HG03571 (cell line): ENCODE results near the gene MANEAL.
A peak's percentile ranks its signal among the peaks of the same experiment; 100 is the strongest.
"Not testable (repeated sequence)": the region's sequence is repeated elsewhere in the genome, so short reads cannot be mapped to it uniquely, and the experiment has no call there.

Experiments
- ATAC-seq: cut with Tn5 transposase; IDR thresholded peaks from one replicate; pipeline ENCODE4 v1.9.1; 2021; ENCODE audit not compliant: unreplicated experiment

MANEAL gene

DNA sequence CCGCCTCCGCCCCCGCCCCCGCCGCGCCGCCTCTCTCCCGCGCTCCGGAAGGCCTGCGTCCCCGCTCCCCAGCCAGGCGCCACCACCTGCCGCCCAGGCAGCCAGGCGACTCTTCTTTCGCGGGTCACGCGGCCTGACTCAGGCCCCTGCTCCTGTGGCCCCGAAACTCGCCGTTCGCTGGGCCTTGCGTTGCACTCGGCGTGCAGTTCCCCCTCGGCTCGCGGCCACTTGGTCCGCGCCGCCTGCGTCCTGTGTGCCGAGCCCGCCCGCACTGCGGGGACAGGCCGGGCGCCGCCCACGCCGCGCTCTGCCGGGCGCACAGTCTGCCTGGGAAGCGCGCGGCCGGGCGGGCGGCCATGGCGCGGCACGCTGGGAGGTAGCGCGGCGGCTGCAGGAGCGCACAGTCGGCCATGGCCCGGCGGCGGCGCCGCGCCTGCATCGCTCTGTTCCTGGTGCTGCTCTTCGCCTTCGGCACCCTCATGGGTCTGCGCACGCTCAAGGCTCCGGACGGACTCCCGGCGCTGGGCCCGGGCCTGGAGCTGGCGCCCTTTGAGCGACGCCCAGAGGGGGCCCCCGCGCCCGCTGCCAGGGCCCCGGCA is at the start of gene MANEAL:
TSS of gene MANEAL (plus strand) at position 75 of the 599 bp plus-strand sequence. CDS start at position 411, 336 bp downstream.
- peak; percentile 46 for ATAC-seq

GRCh38 chr1:37746806-37747205 is 46.8 kb upstream of the MANEAL start:
- no peak for ATAC-seq

- ATAC-seq, result no peak
Observed at GRCh38 chr1:37748565-37748964, 45.1 kb upstream of the MANEAL start.

DNA sequence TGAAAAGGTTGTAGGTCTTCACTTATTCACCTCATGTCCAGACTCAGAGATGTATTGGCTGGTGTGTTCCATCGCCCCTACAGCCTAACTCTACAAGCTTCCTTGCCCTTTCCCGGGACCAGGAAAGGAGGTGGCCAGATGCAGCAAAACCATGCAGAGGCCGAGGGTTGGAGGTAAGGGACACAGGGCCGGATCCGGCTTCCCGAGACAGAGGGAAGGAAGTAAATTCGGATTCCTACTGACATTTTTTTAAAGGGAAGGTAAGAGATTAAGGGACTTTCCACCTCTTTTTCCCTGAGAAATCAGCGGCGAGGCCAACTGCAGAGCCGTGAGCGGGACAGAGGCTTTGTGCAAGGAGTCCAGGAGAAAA is 41.4 kb upstream of the MANEAL start:
- no peak for ATAC-seq

- ATAC-seq, result no peak
Observed at GRCh38 chr1:37752583-37753471, 40.8 kb upstream of the MANEAL start.

GRCh38 chr1:37753473-37754321 is 40.0 kb upstream of the MANEAL start:
- ATAC-seq, result no peak

GRCh38 chr1:37755290-37755689 is 38.4 kb upstream of the MANEAL start:
- no peak for ATAC-seq

- ATAC-seq, result no peak
Observed at GRCh38 chr1:37755951-37756560, 37.6 kb upstream of the MANEAL start.

DNA sequence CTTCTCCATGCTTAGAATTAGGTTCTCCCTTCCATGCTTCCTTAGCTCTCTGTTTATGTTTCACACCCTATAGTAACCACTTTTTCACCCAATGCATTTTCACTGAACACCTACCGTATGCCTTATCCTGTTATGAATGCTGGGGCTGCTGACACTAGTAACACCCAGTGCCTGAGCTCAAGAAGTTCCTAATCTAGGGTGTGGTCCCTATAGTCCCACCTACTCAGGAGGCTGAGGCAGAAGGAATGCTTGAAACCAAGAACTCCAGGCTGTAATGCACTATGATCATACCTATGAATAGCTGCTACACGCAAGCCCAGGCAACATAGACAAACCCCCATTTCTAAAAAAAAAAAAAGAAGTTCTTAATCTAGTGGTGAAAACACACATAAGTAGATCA is 34.2 kb upstream of the MANEAL start:
- no peak for ATAC-seq

DNA sequence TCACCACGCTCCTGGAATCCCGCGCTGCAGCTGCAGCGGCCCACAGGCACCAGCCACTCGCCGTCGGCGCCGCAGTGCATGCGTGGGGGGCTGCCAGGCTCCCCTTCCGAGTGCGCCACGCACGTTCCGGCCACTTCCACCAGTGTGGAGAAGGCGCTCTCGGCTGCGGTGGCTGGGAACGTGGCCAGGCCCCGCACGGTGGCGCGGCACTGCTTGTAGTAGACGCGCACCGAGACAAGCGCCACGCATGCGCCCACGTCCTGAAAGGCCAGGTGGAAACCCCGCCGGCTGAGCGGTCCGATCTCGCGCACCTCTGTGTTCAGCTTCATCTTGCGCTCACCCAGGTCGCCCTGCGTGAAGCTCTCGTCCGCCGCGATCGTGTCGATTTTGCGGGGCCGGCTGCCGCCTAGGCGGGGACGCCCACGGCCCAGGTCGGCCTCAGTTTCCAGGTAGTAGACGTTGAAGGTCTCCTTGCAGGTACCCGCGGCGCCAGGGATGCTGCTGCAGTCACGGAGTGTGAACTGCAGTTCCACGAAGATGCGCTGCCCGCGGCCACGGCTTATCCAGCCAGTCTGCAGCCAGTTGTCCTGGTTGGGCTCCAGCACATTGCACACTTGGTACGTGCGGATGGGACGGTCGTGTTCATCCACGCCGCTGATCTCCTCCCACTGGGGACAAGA is 32.1 kb upstream of the MANEAL start:
- no peak for ATAC-seq

- no peak for ATAC-seq
Observed at GRCh38 chr1:37762516-37762915, 31.1 kb upstream of the MANEAL start.

DNA sequence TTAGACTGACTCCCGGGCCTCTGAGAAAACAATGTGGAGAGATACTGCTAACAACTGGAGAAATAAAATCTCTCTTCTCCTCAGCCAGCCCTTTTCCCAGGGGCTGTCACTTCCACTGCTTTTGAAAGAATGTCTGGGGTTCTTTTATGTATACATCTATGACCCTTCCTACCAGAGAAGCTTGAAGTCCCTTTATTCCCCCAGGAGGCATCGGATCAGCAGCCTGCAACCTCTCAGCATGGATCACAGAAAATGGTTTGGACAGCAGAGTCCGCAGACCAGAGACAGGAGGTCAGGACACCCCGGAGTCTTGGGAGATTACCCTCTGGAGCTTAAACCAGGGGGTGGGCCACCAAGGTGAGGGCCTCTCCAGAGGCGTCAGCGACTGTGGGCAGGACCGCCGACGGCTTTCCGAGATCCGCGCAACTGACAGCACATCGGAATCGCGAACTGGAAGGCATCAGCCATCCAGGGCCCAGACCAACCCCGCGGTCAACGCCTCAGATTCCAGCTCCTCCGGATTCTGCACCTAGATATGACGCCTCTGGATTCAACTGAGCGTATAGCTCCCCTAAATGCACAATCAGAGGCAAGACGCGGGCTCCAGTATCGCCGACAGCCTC is 29.7 kb upstream of the MANEAL start:
- no peak for ATAC-seq

GRCh38 chr1:37764414-37764825 is 29.2 kb upstream of the MANEAL start:
- no peak for ATAC-seq

DNA sequence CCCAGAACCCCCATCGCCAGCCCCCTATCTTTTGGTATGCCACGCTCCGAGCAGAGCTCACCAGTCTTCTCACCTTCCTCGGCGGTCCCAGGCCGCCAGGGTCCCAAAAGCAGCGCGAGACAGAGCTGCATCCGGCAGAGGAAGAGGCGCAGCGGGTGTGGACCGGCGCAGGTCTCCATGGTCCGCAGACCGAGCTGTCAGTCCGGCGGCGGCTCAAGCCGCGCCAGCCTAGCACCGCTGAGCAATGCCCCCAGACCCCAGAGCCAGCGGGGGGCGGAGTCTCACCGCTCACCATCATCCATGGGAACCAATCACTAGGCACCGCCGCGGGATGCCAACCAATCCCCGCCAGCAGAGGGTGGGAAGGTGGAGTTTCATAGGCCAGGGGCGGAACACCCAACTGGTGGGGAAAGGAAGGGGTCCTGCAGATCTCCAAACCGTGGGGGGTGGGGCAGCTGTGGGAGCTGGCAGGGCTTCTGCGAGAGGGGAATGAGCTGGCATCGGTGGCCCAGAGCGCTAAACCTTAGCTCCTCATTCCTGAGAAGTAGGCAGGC is 28.7 kb upstream of the MANEAL start, which contains the start of gene EPHA10:
TSS of gene EPHA10 (minus strand) at position 233 of the 554 bp plus-strand sequence. CDS start at position 179, 54 bp downstream.
- no peak for ATAC-seq

- ATAC-seq, result no peak
Observed at GRCh38 chr1:37765916-37766664, 27.6 kb upstream of the MANEAL start.

GRCh38 chr1:37767488-37767887 is 26.2 kb upstream of the MANEAL start:
- ATAC-seq, result no peak

DNA sequence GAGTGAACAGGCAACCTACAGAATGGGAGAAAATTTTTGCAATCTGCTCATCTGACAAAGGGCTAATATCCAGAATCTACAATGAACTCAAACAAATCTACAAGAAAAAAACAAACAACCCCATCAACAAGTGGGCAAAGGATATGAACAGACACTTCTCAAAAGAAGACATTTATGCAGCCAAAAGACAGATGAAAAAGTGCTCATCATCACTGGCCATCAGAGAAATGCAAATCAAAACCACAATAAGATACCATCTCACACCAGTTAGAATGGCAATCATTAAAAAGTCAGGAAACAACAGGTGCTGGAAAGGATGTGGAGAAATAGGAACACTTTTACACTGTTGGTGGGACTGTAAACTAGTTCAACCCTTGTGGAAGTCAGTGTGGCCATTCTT is 22.2 kb upstream of the MANEAL start:
- not testable (repeated sequence) for ATAC-seq

DNA sequence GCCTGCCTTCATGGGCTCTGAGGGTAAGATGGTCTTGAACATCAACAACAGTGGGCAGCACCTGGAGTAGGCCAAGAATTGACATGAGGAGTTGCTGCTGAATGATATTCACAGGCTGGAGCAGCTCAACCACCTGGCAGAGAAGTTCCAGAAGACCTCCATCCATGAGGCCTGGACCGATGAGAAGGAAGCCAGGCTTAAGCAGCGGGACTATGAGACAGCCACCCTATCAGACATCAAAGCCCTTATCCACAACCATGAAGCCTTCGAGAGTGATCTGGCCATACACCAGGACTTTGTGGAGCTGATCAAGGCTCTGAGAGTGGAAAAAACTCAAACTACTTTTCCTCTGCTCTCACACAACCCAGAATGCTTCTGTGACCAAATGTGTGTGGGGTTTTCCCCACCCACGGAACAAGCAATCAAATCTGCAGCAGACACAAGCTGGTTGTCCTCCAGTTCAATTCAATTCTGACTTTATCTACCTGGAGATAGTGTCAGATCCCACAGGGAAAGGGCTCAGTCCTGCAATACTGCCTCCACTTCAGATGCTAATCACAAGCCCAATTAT is 16.6 kb upstream of the MANEAL start:
- ATAC-seq, result no peak

DNA sequence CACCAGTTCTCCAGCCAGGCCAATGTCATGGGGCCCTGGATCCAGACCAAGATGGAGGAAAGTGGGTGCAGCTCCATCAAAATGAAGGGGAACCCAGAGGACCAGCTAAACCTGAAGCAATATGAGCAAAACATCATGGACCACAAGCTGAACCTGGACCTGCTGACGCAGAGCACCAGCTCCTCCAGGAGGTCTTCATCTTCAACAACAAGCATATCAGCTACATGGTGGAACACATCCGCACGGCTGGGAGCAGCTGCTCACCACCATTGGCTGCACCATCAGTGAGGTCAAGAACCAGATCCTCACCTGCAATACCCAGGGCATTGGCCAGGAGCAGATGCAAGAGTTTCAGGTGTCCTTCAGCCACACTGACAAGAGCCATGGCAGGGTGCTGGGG is 15.0 kb upstream of the MANEAL start:
- no peak for ATAC-seq
